ENCODE results near the gene ATP6V0A1. TPM values are rescaled to one million over a fixed set of nuclear protein-coding genes. Genes with fewer than 3 reads are reported as not detected.
A peak's percentile ranks its signal among the peaks of the same experiment; 100 is the strongest.

The ATP6V0A1 gene
- total RNA-seq, 2 experiments from 2014 or later: 10.4 to 14.4 TPM

DNA sequence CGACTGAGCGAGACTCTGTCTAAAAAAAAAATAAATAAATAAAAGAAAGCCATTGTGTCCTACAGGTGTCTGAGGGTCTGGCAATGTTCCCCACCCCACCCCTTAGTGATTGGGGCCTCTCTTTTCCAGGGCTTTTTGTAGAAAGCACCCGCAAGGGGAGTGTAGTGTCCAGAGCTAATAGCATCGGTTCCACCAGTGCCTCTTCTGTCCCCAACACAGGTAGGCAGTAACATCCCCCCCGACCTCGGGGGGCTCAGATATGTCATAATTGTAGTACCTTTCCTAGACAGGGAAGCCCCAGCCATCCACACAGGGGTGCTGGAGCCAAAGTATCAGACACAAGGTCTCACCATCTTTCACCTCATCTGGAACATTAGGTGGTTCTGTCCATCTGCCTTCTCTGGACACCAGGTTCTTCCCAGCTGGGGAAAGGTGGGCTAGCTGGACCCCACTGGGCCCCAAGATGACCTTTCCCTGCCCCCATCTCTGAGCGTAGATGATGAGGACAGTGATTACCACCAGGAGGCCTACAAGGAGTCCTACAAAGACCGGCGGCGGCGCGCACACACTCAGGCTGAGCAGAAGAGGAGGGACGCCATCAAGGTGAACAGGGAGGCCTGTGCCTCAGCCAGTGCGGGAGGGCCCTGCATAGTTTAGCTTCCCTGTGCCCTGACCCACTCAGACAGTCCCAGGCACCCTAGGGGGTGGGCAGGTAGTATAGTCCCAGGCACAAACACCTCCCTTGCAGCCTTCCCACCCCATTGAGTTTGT is 109.8 kb downstream of the ATP6V0A1 start:
- H3K36me3 Mint-ChIP-seq (ENCODE audit: low read depth): peaks cover 83% of the 10 kb centered on the region
- no peaks in the 10 kb centered on the region for H3K9me3 ChIP-seq (ENCODE audit: control insufficient read depth in 1 of 2, insufficient read depth in 1 of 2, low read length in 2 of 2)
- H3K27ac ChIP-seq (ENCODE audit: low read depth in 1 of 2, low read length in 2 of 2): no peak overlapping the region
- peaks cover 54% of the 10 kb centered on the region for H3K4me1 ChIP-seq (ENCODE audit: insufficient read depth, low read length)
- no peak for TF ChIP-seq CTCF (IDR thresholded peaks at IDR 0.05)
- POLR2A ChIA-PET: interaction anchor here (2.2 to 2.5 kb wide), 2 partner anchors 14 to 40 kb away, joined by 10 to 17 read pairs; partner anchors contain the start of genes RETREG3 and TUBG1
- H3K27me3 Mint-ChIP-seq: no peaks in the 10 kb centered on the region
- CTCF ChIA-PET: interaction anchor here (1.4 to 4.6 kb wide), 2 partner anchors 9 to 18 kb away, joined by 3 to 45 read pairs; partner anchors contain the start of gene PSMC3IP
- H3K9me3 Mint-ChIP-seq: no peaks in the 10 kb centered on the region
- peaks cover 81% of the 10 kb centered on the region for H3K36me3 ChIP-seq (ENCODE audit: insufficient read depth, low read length)
- ATAC-seq (ENCODE audit: poor library complexity) (no peak), DNase-seq (peak in 1 of 14 experiments; percentile 20)
- H3K4me3 Mint-ChIP-seq: peak overlapping the region; percentile 97
- intact Hi-C loops (cut with DNase I, micrococcal nuclease): no loop called here
- H3K4me3 ChIP-seq (ENCODE audit: low read length): no peak overlapping the region
- H3K27me3 ChIP-seq (ENCODE audit: control insufficient read depth in 1 of 2, insufficient read depth in 2 of 2, low read length in 2 of 2): no peaks in the 10 kb centered on the region
- H3K4me1 Mint-ChIP-seq (ENCODE audit: low read depth): peaks cover 35% of the 10 kb centered on the region
- peak overlapping the region; percentile 96 for H3K27ac Mint-ChIP-seq

GRCh38 chr17:42571435-42572225 is 113.0 kb downstream of the ATP6V0A1 start:
- POLR2A ChIA-PET: no interaction called here
- CTCF ChIA-PET: no interaction called here
- Histone ChIP-seq H3K4me1 (ENCODE audit: insufficient read depth, low read length) (peaks cover 32% of the 10 kb centered on the region), H3K27me3 (ENCODE audit: control insufficient read depth in 1 of 2, insufficient read depth in 2 of 2, low read length in 2 of 2) (no peaks in the 10 kb centered on the region), H3K27ac (ENCODE audit: low read depth in 1 of 2, low read length in 2 of 2) (peak overlapping the region in 1 of 2 donors; percentile 26), H3K9me3 (ENCODE audit: control insufficient read depth in 1 of 2, insufficient read depth in 1 of 2, low read length in 2 of 2) (no peaks in the 10 kb centered on the region), H3K36me3 (ENCODE audit: insufficient read depth, low read length) (peaks cover 65% of the 10 kb centered on the region), H3K4me3 (ENCODE audit: low read length) (no peak overlapping the region)
- no peaks in the 10 kb centered on the region for H3K9me3 Mint-ChIP-seq
- H3K4me3 Mint-ChIP-seq: no peak overlapping the region
- peaks cover 33% of the 10 kb centered on the region for H3K4me1 Mint-ChIP-seq (ENCODE audit: low read depth)
- no peak for DNase-seq
- no peak overlapping the region for H3K27ac Mint-ChIP-seq
- ATAC-seq (ENCODE audit: poor library complexity): no peak
- intact Hi-C loops (cut with DNase I, micrococcal nuclease): no loop called here
- peaks cover 78% of the 10 kb centered on the region for H3K36me3 Mint-ChIP-seq (ENCODE audit: low read depth)
- no peak for TF ChIP-seq CTCF (IDR thresholded peaks at IDR 0.05)
- H3K27me3 Mint-ChIP-seq: no peaks in the 10 kb centered on the region

Small RNAs within 50 kb of the gene (microRNA-seq; reads per million reads assigned to microRNA genes)
- not detected for gene MIR5010 (ENCODE audit: borderline microRNAs expressed, borderline replicate concordance)
- gene MIR548AT (ENCODE audit: borderline microRNAs expressed, borderline replicate concordance): not detected

Other genes starting within 250 kb of the ATP6V0A1 start
- 100 to 1,000 TPM in 1 of 2 experiments, 10 to 100 TPM in 1; 99.4 to 104 TPM for gene STAT5B, start 182.5 kb upstream of the ATP6V0A1 start, total RNA-seq
- 100 to 1,000 TPM; 141 to 150 TPM for gene STAT5A, start 170.4 kb upstream of the ATP6V0A1 start, total RNA-seq
- gene STAT3, start 70.4 kb upstream of the ATP6V0A1 start, total RNA-seq: 100 to 1,000 TPM; 315 to 319 TPM
- gene CAVIN1, start 35.6 kb upstream of the ATP6V0A1 start, total RNA-seq: under 1 TPM; 0.14 to 0.16 TPM
- 1 to 10 TPM; 7.8 TPM for gene NAGLU, start 77.4 kb downstream of the ATP6V0A1 start, total RNA-seq
- under 1 TPM; 0.80 to 0.81 TPM for gene HSD17B1, start 94.0 kb downstream of the ATP6V0A1 start, total RNA-seq
- gene COASY, start 103.3 kb downstream of the ATP6V0A1 start, total RNA-seq: 10 to 100 TPM; 37.8 to 40.7 TPM
- 10 to 100 TPM; 29.2 to 32.1 TPM for gene MLX, start 108.2 kb downstream of the ATP6V0A1 start, total RNA-seq
- 1 to 10 TPM; 2.6 to 3.4 TPM for gene PSMC3IP, start 118.9 kb downstream of the ATP6V0A1 start, total RNA-seq
- gene RETREG3, start 150.5 kb downstream of the ATP6V0A1 start, total RNA-seq: 10 to 100 TPM; 46.7 to 48.7 TPM
- 1 to 10 TPM; 7.3 to 8.5 TPM for gene TUBG1, start 150.8 kb downstream of the ATP6V0A1 start, total RNA-seq
- 1 to 10 TPM; 9.0 to 9.7 TPM for gene TUBG2, start 200.4 kb downstream of the ATP6V0A1 start, total RNA-seq
- 1 to 10 TPM in 1 of 2 experiments, under 1 TPM in 1; 0.60 to 1.1 TPM for gene PLEKHH3, start 218.1 kb downstream of the ATP6V0A1 start, total RNA-seq
- 1 to 10 TPM; 1.5 to 2.4 TPM for gene CCR10, start 223.0 kb downstream of the ATP6V0A1 start, total RNA-seq
- gene CNTNAP1, start 223.7 kb downstream of the ATP6V0A1 start, total RNA-seq: 1 to 10 TPM; 4.4 to 4.5 TPM